ENCODE results near the gene ACOT7.
A peak's percentile ranks its signal among the peaks of the same experiment; 100 is the strongest.
"Not testable (repeated sequence)": the region's sequence is repeated elsewhere in the genome, so short reads cannot be mapped to it uniquely, and the experiment has no call there.

ACOT7 gene

DNA sequence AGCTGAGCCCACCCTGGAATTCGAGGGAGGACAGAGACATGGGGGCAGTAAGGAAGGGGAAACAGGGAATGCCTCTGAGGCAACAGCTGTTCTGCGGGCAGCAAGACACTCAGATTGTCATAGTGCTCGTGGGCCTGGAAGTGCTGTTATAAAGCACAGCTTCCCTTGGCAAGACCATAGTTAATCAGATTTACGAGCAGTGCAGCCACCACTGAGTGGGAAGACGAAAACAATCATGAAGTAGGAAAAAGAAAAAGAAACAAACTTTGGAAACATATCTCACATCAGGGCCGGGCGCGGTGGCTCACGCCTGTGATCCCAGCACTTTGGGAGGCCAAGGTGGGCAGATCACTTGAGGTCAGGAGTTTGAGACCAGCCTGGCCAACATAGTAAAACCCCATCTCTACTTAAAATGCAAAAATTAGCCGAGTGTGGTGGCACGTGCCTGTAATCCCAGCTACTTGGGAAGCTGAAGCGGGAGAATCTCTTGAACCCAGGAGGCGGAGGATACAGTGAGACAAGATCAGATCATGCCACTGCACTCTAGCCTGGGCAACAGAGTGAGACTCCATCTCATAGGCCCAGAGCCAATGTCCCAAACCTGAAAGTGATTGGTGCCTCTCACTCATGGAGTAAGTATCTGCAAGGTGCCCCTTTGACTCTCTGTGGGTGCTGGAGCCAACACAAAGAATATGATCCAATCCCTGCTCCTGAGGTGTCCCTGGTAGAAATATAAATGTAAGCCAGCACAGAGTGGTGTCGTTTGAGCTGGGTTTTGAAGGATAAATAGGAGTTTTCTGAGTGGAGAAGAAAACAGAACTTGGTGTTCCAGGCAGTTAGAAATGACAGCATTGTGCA is 77.1 kb downstream of the ACOT7 start:
- DNase-seq (ENCODE audit: low read depth in 2 of 2): no peak

DNA sequence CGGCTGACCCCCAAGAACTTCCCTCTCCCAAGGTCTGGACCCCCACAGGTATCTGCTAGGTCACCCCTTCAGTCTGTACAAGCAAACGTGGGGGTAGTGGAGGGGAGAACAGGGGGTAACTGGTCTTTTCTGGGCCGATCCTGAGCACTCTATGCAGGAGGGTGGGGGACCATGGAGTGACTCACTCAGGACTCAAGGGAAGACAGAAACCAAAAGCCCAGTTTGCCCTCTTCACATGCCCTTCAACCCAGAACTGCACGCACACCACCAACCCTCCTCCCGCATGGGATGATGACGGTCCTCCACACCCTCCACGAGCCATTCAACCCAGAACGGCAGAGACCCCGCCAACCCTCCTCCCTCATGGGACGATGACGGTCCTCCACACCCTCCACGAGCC is 79.1 kb downstream of the ACOT7 start:
- no peak for DNase-seq (ENCODE audit: low read depth in 2 of 2)

DNA sequence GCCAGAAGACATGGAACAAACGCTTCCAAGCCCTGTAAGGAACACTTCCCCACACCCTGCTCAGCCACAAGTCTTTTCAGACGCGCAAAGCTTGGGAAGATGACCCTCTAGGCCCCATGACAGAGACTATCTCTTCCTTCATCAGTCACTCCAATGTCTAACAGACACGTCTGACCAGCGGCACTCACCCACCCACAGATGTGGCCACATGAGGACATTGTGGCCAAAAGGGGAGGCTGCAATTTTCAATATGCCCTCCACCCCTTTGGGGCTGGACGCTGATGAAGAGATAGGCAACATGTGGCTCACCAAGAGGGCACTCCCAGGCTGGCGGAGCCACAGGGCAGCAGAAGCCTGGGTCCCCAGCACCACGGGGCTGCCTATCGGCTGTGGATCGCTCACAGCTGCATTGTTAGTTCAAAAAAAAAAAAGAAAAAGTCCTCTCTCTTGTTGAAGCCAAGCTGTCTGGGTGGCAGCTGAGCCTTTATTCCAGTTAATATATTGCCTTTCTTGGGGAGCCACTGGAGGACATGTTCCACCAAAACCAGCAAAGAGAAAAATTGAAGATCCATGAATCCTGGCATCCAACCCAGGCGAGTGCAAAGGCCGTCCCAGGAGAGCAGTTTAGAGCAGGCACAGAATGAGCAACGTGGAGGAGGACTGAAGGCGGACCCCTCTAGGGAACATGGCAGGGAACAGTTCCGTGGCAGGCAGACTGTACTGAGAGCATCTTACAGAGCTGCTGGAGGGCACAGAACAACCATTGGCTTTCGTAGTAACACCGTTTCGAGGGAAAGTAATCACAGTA is 80.0 kb downstream of the ACOT7 start:
- no peak for DNase-seq (ENCODE audit: low read depth in 2 of 2)

DNA sequence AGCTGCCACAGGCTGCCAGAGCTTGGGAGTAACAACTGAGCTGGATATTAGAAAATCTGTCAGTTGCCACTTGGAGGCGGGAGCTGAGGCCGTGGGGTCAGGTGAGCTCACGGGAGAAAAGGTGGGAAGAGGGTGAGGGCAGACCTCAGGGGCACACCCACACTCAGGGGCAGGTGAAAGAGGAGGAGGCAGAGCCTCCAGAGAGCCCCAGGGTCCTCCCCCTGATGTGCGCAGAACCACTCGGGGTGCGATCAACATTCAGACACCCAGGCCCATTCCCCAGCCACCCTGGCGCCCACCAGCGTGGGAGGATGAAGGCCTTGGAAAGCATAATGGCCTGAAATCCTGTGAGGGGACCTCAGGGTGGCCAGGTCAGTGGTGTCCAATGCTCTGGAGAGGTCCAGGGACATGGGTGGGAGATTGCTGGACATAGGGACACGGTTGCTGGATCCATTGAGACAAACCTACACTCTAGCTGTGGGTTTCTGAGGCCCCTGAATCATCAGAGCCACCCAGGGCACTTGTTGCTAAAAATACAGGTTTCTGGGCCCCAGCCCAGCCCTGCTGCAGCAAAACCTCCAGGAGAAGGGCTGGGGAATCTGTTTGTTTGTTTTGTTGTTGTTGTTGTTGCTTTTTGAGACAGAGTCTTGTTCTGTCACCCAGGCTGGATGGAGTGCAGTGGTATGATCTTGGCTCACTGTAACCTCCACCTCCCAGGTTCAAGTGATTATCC is 83.3 kb downstream of the ACOT7 start:
- DNase-seq (ENCODE audit: low read depth in 2 of 2): no peak

DNA sequence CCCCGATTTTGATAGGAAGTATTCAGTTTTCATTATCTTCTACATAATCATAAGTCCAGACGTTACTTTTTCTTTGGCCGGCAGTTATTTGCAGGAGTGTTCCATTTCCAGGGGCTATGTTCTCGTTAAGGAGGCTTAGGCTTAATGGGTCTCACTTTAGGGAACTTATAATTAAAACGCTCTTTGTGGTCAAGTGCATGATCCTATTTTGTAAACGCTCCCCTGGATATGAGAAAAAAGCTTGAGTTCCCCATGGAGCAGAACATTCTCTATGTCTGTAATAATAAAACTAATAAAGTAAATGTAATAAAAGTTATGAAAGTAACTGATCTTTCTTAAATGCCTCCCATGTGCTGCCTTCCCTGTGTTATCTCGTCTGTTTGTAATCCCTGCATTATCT is 84.0 kb downstream of the ACOT7 start:
- no peak for DNase-seq (ENCODE audit: low read depth in 2 of 2)

DNA sequence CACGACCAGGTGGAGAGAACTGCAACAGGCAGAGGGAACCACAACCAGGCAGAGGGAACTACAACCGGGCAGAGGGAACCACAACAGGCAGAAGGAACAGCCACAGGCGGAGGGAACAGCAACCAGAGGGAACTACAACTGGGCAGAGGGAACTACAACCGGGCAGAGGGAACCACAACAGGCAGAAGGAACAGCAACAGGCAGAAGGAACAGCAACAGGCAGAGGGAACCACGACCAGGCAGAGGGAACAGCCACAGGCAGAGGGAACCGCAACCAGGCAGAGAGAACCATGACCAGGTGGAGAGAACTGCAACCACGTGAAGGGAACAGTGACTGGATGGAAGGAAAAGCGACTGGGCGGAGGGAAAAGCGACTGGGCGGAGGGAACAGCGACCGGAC is 85.1 kb downstream of the ACOT7 start:
- DNase-seq (ENCODE audit: low read depth in 2 of 2): no peak

DNA sequence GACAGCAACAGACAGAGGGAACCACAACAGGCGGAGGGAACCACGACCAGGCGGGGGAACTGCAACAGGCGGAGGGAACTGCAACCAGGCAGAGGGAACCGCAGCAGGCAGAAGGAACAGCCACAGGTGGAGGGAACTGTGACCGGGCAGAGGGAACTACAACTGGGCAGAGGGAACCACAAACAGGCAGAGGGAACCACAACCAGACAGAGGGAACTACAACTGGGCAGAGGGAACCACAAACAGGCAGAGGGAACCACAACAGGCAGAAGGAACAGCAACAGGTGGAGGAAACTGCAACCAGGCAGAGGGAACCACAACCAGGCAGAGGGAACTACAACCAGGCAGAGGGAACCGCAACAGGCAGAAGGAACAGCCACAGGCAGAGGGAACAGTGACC is 85.9 kb downstream of the ACOT7 start:
- DNase-seq (ENCODE audit: low read depth in 2 of 2): not testable (repeated sequence)

DNA sequence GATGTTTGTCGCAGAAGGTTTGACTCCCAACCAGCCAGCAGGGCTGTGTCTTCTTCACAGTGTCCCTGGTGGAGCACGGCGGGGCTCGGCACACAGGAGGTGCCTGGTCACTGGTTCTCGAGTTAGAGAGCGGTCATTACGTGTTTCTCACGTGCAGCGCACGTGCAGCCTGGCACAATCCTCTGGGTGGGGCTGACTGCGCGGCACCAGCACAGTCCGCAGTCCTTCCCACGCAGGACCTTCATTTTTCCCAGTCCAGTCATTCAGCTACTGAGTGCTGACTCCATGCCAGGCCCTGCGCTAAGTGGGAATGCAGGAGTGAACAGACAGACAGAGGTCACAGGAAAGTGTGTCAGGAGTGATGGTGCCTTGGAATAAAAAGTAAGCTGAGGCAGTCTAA is 86.5 kb downstream of the ACOT7 start:
- no peak for DNase-seq (ENCODE audit: low read depth in 2 of 2)

DNA sequence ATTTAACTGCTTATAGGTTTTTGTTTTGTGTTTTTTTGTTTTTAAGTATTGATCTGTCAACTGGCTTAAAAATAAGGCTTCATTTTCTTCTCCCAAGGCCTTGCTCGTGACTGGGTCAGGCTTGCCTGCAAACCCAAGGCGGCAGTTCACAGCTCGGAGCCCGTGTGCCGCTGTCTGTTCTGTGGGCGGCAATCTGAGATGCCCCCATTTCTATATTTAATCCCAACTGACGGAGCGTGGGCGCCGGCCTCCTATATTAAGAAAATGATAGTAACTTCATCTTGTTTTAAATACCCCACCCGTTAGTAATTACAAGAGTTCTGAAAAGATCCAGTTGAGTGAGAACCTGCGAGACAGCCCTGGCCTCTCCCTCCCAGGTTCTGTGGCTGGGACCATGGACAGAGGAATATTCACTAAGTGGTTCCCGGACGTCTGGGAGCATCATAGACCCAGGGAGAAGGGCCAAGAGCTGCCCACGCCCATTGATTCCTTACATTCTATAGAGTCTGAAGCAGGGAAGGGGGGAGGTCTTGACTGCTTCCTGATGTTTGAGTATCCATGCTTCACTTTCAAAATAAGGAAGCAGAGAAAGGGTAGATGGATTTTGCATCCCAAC is 90.1 kb downstream of the ACOT7 start:
- DNase-seq (ENCODE audit: low read depth in 2 of 2): peak in 1 of 2 experiments; percentile 1

DNA sequence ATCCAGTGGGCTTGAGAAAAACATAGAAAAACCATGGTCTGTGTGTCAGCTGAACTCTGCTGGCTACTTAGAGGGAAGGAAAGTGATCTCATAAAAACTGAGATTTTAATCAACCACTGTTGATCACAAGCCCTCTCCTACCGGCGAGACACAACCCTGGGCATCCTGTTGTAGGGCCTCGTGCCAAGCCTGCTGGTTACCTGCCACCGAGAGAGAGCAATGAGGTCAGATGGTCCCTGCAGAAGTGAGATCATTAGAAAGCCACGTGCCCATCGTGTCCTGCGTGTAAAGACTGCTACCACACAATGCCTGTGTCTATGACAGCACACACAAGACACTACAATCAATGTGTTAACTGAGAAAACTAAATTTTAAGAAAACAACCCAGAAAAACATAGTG is 91.0 kb downstream of the ACOT7 start:
- no peak for DNase-seq (ENCODE audit: low read depth in 2 of 2)

DNA sequence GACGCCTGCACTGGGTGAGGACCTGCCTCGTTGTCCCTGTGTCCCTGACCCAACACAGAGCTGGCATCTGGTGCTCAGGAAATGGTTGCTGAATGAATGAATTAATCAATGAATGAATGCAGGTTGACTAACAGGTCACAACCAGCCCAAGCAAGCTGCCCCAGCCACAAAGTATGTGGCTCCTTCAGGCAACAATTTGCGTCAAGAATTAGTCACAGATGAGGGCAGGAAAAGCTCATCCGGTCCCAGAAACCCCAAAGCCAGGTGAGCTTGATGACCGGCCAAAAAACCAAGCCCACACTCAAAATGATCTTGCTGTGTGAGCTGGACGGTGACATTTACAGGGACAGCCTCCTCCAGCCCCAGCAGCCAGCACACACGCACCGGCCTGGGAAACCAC is 92.0 kb downstream of the ACOT7 start:
- no peak for DNase-seq (ENCODE audit: low read depth in 2 of 2)

DNA sequence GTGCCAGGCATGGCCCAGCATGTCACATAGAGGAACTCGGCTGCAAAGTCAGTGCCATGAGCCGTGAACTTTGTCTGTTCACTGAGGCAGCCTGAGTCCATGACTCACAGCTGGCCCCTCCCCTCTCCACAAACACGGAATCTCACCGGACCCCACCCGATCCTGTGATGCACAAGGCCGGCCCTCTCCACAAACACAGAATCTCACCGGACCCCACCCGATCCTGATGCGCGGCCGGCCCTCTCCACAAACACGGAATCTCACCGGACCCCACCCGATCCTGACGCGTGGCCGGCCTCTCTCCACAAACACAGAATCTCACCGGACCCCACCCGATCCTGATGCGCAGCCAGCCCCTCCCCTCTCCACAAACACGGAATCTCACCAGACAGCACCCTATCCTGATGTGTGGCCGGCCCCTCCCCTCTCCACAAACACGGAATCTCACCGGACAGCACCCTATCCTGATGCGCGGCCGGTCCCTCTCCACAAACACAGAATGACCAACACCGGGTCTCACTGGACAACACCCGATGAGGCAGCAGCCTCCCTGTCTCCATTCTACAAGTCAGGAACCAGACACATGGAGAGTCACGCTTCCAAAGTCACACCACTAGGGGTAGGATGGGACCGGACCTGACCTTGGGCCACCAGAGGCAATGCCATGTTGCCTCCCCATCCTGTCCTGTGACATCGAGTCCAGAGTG is 93.1 kb downstream of the ACOT7 start:
- DNase-seq (ENCODE audit: low read depth in 2 of 2): no peak

DNA sequence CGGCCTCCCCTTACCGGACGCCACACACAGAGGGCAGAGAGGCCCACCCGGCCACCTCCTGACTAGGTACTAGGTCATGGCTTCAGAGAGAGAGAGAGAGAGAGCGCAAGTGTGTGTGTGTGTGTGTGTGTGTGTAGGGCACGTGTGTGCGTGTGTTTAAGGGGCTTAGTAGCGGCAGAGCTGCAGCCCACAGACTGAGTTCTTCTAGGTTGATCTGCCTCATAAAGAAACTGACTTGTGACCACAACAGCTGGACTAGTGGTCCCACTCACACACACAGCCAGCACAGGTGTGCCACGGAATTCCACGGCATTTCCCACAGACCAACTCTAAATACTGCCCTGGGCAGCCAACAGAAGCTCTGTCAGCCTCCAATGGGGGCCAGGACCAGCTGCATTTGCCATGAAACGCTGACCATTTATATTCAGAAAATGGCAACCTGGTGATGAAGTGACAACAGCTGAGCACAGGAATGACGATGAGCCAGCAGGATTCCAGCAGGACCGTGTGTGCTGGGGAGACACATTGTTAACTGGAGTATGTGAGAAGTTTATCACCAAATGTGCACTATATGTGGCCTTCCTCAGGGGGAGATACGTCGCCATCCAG is 93.9 kb downstream of the ACOT7 start:
- DNase-seq (ENCODE audit: low read depth in 2 of 2): no peak

DNA sequence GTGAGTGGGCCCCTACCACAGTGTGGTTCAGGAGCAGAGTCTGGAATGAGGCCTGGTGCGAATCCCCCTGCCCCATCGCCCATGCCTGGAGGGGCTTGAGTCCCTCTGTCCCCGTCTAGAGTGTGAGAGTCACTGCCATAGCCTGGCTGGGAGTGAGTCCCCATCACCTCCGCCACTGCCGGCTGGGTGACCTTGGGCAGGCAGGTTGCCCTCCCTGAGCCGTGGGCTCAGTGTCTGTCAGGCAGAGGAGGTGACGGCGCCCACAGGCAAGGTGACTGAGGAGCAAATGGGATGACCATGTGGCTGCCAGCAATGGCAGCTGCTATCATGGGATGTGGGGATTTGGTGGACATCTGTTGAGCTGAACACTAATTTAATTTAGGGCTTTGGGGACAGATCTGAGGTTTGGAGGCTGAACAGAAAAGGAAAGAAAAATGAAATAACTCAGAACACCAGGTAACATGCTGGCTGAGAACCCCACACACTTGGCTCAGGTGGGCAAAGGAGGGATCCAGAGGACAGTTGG is 94.6 kb downstream of the ACOT7 start:
- no peak for DNase-seq (ENCODE audit: low read depth in 2 of 2)

DNA sequence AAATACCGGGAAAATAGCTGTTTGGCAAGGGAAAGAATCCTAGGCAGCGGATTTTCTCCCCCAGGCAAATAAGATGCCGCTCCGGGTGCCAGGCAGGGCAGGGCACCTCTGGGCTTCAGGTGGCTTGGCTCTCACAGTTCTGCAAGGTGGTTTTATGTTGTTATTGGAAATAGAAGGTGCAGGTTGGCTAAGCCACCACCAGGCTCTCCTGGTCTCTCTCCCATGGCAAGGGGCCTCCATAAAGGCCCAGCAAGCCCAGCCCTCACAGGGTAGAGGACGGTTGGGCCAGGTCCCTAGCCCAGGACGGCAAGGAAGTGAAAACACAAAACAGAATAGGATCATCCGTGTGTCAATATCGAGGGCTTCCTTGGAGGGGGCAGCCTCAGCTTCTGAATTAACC is 95.0 kb downstream of the ACOT7 start:
- DNase-seq (ENCODE audit: low read depth in 2 of 2): no peak

DNA sequence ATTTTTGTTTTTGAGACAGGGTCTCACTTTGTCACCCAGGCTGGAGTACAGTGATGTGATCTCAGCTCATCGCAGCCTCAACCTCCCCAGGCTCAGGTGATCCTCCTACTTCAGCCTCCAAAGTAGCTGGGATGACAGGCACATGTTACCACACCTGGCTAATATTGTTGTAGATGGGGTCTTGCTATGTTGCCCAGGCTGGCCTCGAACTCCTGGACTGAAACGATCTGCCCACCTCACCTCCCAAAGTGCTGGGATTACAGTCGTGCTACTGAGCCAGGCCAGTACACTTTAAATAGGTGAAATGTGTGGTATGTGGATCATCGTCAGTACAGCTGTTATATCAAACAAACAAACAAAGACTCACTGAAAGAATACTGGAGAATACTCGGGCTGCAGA is 97.7 kb downstream of the ACOT7 start:
- no peak for DNase-seq (ENCODE audit: low read depth in 2 of 2)

DNA sequence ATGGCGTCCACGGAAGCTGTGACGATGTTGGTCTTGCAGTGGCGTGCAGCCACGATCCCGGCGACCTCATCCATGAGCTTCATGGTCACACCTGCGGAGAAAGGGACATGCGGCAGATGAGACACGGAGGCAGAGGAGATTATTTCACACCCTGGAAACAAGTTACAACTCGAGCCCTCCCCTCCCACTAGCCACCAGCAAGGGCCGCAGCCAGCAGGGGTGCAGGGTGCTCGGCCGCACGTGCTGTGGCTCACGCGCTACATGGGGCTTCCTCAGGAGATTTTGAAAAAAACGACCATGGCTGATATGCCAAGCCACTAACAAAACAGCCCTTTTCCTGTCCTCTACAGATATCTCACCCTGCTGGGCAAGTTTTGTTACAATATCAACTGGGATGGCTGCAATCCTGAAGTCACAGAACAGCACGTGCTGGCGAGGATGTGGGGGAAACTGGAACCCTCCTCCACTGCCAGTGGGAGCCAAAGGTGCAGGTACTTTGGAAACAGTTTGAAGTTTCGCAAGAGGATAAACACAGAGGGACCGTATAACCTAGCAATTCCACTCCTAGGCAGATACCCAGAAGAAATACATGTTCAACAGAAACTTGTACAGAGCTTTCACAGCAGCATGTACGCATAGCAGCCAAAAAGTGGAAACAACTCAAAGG is 98.5 kb downstream of the ACOT7 start:
- no peak for DNase-seq (ENCODE audit: low read depth in 2 of 2)

DNA sequence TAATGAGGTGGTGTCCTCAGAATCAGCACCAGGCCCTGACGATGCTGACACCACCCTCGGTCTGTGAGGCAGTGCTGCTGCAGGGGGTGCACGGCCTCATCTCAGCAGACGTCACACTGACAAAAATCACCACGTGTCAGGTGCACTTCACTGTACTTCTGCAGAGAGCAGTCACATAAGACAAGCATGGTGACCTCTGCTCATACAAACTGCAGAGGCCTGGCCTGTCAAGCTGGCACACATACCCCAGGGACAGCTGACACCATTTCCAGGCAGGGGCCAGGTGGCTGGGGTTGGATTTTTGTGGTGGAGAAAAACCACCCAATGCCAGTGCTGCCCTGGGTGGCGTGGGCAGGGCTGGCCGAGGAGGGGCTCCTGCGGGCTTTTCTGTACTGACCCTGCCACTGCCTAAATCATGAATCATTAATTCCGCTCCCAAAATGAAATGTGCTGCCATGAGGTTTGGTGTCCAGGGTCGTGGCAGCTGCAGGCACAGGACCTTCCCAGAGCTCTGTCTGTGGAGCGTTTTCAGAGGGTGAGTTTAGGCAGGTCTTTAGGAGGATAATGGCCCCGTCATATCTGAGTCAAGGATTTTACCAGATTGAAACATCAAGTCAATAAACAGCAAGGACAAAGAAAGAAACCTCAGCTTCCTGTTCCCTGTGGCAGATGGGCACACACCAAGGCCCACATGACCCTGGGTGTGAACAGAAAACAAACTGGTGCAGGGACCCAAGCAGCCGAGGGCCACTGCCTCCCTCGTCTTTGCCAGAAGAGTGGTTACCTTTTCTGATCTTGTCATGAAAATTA is 99.3 kb downstream of the ACOT7 start:
- DNase-seq (ENCODE audit: low read depth in 2 of 2): no peak

DNA sequence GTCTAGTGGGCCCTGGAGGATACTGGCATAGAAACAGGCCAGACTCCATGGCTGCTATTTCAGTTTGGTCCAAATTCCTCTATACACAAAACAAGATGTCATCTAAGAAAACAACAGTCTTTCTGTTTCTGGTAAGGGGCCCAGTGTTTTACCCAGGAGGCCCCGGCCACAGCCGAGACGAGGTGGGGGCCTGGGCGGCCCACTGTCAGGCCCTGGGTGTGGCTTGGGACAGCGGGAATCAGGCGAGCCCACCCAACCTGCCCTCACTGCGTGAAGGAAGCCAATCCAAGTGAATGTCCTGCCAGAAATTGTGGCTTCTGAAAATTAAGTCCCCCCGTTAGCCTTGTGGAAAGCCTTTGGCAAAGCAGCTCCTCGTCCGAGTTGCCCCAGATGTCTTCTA is 101.5 kb downstream of the ACOT7 start:
- no peak for DNase-seq (ENCODE audit: low read depth in 2 of 2)
